GM19025 (cell line): ENCODE data around the gene LRRTM4.
"Not testable (repeated sequence)": the region's sequence is repeated elsewhere in the genome, so short reads cannot be mapped to it uniquely, and the experiment has no call there.

Experiments used
- ATAC-seq: cut with Tn5 transposase; IDR thresholded peaks from one replicate; pipeline ENCODE4 v1.9.1; 2021; ENCODE audit warnings: mild to moderate bottlenecking, low read depth, moderate library complexity; ENCODE audit not compliant: unreplicated experiment

The LRRTM4 gene

DNA sequence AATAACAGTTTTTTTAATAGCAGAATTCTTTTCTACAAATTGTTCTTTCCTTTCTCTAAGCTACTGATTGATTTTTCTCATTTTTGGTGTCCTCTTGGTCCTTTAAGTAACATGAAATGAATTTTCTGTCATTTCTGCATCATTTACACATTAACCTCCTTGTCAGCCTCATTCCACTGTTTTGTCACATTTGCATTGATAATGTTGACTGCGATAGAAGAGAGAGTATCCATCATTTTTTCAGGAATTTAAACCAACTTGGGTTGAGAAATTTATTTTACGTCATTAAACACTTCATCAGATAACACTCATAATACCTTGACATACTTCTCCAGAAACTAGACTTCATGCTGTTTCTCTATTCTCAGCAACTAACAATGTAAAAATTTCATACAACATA lies 422.2 kb downstream of the LRRTM4 start:
- no peak for ATAC-seq

DNA sequence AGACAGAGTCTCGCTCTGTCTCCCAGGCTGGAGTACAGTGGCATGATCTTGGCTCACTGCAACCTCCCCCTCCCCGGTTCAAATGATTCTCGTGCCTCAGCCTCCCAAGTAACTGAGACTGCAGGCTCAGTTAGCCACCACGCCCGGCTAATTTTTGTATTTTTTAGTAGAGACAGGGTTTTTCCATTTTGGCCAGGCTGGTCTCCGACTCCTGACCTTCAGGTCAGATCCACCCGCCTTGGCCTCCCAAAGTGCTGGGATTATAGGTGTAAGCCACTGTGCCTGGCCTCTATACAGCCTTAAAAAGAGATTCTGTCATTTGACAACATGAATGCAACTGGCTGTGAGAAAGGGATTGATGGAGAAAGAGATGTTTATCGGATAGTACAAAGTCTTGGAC lies 426.7 kb downstream of the LRRTM4 start:
- ATAC-seq: not testable (repeated sequence)

DNA sequence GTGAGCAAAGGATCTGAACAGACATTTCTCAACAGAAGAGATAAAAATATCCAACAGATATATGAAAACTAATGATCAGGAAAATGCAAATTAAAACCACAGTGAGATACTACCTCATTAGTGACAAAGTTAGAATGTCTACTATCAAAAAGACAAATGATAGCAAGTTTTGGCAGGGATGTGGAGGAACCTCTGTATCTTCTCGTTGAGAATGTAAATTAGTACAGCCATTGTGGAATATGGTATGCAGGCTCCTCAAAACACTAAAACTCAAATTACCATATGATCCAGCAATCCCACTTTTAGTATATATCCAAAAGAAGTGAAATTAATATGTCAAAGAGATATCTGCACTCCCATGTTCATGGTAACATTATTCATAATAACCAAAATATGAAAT lies 427.1 kb downstream of the LRRTM4 start:
- ATAC-seq: no peak

DNA sequence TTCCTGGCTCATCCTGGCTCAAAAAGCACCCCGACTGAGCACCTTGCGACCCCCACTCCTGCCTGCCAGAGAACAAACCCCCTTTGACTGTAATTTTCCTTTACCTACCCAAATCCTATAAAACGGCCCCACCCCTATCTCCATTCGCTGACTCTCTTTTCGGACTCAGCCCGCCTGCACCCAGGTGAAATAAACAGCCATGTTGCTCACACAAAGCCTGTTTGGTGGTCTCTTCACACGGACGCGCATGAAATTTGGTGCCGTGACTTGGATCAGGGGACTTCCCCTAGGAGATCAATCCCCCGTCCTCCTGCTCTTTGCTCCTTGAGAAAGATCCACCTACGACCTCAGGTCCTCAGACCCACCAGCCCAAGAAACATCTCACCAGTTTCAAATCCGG lies 433.8 kb downstream of the LRRTM4 start:
- not testable (repeated sequence) for ATAC-seq

DNA sequence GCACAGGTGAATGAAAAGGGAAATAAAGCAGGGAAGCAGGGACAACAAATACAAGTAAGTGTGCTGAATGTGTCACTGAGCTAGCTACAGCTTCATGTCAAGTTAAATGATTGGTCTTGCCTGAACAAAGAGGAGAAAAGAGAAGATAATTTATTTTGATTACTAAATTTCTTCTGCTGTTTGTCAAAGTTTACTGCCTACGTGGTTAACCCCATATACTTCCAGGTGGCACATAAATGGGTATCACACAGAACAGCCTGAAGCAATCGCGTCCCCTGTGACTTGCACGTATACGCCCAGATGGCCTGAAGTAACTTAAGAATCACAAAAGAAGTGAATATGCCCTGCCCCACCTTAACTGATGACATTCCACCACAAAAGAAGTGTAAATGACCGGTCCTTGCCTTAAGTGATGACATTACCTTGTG lies 434.2 kb downstream of the LRRTM4 start:
- ATAC-seq: no peak

DNA sequence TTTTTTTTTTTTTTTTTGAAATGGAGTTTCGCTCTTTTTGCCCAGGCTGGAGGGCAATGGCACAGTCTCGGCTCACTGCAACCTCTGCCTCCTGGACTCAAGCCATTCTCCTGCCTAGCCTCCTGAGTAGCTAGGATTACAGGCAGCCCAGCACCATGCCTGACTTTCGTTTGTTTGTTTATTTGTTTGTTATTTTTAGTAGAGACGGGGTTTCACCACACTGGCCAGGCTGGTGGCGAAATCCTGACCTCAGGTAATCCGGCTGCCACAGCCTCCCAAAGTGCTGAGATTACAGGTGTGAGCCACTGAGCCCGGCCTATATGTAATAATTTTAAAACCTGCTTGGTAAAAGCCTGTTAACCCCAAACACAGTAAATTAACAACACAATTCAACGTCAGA lies 435.7 kb downstream of the LRRTM4 start:
- no peak for ATAC-seq

DNA sequence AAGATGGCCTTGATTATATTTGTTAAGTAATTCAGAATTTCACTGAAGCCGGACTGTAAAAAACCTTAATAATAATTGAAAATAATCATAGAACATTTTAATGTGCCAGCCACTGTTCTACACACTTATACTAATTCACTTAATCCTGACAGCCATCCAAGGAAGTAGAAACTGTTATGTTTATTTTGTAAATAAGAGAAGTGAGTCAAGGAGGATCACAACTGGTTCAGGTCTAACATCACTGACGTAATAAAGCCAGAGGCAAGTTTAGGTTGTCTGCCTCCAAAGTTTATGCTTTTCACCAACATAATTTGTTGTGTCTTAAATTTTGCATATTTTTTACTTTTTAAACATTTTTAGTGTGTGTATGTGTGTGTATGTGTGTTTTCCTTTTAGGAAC lies 436.1 kb downstream of the LRRTM4 start:
- ATAC-seq: no peak

DNA sequence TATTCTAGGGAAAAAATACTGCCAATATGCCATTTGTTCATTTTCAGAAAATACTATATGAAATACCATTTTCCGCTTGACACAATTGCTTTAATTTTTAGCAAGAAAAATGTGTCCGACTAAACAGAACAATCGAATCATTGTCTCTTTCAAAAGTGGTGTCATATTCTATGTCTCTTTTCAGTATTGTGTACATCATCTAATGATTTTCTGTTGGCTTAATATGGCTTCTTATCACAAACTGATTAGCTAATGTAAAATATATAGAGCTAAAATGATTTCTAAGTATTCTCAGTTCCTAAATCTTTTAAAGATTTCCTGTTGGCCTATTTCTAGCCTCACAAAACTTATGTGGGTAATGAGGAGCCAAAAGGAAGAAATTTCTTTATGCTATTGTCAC lies 436.6 kb downstream of the LRRTM4 start:
- no peak for ATAC-seq

DNA sequence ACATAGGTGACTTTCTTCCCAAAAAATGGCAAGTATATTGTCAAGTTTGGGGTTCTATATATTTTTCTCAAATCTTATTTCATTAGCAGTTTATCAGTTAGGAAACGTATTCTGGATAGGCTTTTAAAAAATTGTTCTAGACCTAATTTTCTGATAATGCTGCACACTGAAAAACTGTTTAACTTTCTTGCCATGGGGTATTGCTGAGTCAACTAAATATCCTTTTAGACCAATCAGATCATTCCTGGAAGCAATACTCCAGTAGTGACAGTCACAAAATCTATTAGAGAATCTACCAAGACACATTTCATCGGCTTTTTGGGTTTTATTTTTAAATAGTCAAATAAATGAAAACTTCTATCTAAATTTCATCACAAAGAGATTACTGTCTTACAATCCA lies 440.6 kb downstream of the LRRTM4 start:
- no peak for ATAC-seq

DNA sequence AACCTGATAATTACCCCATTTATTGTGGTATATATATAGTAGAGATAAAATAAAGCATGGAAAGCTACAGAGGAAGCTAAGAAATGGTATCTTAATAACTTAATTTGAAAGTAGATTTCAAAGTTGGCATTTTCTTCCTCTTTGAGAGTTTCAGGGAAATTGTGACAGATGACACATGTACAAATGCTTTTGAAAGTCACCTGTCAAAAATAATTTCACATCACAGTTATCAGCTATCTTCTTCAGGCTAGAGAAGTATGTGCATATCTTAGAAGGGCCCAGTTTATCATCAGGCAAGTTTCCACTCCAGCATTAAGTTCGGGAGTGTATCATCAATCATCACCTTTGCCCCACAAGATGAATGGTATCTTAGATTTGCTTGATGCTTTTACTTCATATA lies 457.9 kb downstream of the LRRTM4 start:
- ATAC-seq: no peak

DNA sequence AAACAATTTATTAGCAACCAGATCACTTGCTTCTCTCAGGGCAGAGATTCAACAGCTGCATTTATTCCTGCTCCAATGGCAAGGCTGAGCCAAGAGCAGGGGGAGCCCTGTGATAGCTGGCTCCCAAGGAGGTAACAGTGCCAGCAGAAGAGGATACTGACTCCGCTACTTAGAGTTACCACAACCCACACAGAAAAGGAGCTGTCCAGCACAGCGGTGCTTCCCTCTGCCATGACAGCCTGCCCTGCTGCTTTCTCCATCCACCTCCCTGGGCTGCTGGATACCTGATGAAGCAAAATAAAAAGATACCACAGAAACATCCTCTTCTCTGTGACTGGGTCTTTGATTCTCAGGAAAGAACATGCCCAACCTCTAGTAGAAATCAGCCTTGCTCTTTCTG lies 467.2 kb downstream of the LRRTM4 start:
- no peak for ATAC-seq

DNA sequence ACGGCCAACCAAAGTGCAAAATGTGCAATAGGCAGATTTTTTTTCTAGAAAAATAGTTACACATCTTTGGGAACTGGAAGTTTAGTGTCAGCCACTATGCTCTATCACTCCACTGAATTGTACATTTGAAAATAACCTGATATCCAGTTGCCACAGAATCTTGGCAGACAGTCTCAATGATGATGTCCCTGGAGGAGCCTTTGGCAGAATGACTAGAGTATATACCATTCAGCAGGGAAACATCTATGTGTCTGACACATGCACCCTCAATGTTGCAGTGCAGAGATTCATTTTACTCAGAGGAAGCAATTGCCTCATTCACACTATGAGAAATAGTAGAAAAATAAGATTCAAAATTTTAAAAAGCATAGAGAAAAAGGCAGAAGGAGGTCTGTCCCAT lies 475.8 kb downstream of the LRRTM4 start:
- ATAC-seq: no peak

DNA sequence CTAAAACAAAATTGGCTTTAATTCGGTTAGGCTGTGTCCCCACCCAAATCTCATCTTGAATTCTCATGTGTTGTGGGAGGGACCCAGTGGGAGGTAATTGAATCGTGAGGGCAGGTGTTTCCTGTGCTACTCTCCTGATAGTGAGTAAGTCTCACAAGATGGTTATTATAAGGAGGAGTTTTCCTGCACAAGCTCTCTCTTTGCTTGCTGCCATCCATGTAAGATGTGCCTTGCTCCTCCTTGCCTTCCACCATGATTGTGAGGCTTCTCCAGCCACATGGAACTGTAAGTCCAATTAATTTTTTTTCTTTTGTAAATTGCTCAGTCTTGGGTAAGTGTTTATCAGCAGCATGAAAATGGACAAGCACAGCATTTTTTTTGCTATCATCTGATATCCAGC lies 476.7 kb downstream of the LRRTM4 start:
- ATAC-seq: not testable (repeated sequence)

DNA sequence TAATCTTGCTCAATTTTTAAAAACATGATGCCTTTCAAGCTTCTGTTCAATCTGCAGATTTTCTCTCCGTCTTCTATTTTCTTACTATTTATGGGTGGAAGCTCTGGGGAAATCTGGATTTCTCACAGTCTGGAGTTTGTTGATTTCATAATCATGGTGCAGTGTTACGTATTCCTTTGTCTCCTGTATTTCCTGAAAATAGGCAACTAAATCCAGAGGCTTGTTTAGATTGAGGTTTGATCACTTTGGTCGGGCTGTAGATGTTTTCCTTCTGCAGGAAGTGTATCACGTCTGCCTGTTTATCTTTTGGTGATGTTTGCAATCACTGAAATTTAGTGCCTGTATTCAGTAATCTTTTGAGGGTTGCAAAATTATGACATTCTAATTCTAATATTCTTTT lies 487.7 kb downstream of the LRRTM4 start:
- ATAC-seq: no peak

DNA sequence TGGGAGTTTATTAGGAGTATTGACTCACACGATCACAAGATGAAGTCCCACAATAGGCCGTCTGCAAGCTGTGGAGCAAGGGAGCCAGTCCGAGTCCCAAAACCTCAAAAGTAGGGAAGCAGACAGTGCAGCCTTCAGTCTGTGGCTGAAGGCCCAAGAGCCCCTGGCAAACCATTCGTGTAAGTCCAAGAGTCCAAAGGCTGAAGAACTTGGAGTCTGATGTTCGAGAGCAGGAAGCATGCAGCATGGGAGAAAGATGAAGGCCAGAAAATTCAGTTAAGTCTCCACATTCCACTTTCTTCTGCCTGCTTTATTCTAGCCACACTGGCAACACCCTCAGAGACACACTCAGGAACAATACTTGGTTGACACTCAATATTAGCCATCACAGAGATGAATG lies 492.9 kb downstream of the LRRTM4 start:
- not testable (repeated sequence) for ATAC-seq

DNA sequence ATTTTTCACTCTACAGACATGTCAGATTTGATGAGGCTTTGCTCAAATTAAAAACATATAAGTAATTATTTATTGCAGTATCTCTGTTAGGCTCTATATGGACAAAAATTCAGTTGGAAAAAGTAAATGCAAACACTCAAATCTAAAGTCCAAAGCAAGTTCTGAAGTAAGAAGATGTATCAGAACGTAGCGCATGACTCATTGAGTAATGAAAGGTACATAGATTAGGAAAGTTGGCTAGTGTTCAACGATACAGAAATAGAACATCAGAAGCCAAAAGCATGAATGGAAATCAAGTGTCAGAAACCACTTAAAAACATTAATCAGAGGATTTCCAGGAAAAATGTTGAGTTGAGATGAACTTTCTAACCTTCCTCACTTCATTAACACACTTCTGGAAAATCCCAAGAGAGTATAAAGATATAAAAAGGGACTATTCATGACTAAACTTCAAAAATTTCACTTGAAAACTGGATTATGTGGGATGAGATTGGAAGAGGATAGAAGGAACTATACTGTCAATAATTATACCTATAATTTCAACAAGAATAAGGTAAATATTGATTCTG lies 494.1 kb downstream of the LRRTM4 start:
- ATAC-seq: no peak

DNA sequence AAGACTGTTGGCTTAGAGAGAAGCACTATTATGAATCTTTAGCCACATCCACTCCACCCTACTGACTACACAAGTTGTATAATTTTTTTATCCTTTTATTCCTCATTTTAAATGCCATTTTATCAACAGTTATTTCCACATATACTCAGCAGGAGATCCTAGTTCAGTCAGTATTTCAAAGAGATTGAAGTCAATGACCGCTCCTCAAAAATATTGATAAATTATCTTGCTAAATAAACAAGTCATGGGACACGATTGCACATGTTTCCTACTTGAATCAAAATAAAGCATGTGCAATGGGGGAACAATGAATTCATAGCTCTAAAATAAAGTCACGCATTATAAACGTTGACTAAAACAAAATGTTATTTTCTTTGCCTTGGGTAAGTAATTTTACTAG lies 496.5 kb downstream of the LRRTM4 start:
- no peak for ATAC-seq

DNA sequence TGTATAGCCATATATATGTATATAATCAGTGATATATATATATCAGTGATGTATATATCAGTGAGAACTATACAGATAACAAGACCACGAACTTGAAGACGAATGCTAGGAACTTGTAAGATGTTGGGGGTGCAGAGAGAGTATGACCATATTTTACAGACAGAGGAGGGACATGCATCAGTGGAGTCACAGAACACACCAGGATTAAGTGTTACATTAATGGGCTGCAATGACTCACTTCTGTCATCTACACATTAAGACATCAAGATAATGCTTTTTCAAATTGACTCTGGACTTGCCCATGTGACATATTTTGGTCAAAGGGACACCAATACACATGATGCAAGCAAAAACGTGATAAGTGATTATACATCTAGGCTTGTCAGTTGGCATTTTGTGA lies 501.0 kb downstream of the LRRTM4 start:
- no peak for ATAC-seq

DNA sequence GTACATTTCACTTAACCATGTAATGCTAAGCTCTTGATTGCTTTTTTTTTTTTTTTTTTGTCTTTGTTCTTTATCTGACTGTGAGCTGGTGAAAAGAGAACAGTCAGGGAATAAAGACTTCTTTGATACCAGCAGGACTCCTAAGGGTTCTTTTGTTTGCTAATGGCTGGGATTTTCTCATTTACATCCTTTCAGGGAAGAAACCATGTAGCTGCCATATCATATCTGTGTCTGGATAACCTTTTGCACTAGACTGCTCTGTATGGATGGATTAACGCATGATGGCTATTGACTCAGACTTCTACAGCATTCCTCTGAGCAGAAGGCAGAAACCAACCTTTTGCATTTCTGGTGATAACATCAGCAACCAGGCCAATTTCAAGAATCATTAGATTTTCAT lies 504.0 kb downstream of the LRRTM4 start:
- no peak for ATAC-seq

DNA sequence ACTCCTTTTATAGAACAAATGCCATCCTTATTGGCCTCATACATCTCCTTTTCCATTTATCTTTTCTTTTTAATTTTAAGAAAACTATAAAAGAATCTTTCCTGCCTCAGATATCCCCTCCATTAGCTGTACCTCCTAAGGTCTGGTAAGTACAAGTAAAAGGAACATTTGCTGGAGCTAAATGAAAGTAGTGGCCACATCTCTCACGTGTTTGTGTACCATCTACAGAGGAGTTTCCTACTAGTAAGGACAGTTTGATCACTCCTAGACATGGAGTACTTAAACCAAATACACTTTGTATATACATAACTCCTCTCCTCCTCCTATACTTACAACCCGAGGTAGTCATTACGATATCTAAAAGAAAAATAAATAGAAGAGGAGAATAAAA lies 504.8 kb downstream of the LRRTM4 start:
- no peak for ATAC-seq

DNA sequence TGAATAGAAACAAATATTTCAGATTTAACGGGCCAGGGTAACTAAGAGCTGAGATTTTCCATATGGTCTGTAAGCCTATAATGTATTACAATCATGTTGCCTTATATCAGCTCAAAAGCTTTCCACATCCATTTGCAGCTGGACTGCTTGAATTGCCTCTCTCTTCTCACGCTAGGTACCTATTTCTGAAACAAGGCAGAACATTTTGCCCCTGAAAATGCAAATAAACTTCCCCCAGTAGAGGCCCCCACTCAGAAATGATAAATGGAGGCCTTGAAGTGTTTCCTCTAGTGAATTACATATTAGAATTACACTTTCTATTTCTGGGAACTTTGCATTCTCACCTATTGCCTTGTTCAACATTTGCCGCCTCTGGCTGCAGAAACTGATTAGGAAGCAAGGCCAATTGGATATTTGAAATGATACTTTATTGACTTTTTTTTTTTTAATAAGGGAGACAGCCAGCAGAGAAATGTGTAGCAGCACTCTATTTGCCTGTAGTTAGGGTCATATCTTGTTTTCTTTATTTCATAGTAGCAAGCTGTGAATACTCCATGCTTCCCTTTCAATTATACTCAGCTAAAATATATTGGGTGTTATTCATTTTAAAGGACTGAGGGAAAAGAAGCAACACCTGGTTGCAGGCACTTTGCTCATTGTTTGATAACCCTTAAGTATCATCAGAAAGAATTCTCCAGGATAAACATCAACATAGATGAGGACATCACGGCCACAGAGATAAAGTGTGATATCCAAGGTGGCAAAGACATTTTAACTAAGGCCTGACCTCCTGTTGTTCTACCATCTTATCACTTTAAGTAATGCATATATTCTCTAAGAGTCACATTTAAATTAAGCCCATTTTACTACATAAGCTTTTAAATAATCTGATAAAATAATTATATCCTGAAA lies 505.5 kb downstream of the LRRTM4 start:
- no peak for ATAC-seq

DNA sequence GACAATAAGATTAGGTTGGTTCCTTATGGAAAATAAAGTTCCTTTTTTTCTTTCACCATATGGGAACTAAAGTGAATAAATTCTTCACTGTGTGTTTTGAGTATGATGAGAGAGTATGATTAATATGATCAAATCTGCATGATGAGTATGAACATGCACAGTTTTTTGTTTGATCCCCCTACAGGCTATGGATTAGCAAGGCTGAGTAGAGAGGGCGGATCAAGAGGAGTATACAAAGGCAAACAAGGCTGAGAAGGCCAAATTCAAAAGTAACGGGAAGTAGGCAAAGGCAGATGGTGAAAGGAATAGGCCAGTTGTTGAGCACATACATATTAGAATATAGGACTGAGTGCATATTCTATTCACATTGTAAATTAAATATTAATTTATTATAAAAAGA lies 508.2 kb downstream of the LRRTM4 start:
- no peak for ATAC-seq
